OCI-LY1 (cell line): Measurements from ENCODE around the gene LRRC32.

Experiments
- H2AFZ ChIP-seq: fragments of 200-600 bp; sonication (generic), shearing (Covaris generic); 2 replicates; pipeline ENCODE4 v1.6.0; 2014; ENCODE audit warnings: antibody characterized with exemption, mild to moderate bottlenecking, low read length
- H3F3A ChIP-seq: fragments of 200-600 bp; sonication (generic), shearing (Covaris generic); 2 replicates; pipeline ENCODE4 v1.6.0; 2014; ENCODE audit warnings: mild to moderate bottlenecking, antibody characterized with exemption, low read length, moderate library complexity; ENCODE audit not compliant: insufficient read depth
- H3K27ac ChIP-seq: fragments of 200-600 bp; sonication (generic); 2 replicates; pipeline ENCODE4 v1.5.1; 2014; ENCODE audit warnings: low read length, mixed run types, mild to moderate bottlenecking, low read depth; ENCODE audit not compliant: poor library complexity, severe bottlenecking
- H3K27me3 ChIP-seq: fragments of 200-600 bp; sonication (generic); 2 replicates; pipeline ENCODE4 v1.6.0; 2014; ENCODE audit warnings: antibody characterized with exemption, mild to moderate bottlenecking, low read length, moderate library complexity; ENCODE audit not compliant: insufficient read depth
- H3K36me3 ChIP-seq: fragments of 200-600 bp; sonication (generic); 2 replicates; pipeline ENCODE4 v1.6.1; 2014; ENCODE audit warnings: mild to moderate bottlenecking, antibody characterized with exemption, low read length, moderate library complexity, mixed read lengths; ENCODE audit not compliant: insufficient read depth
- H3K4me1 ChIP-seq: fragments of 200-600 bp; sonication (generic); 2 replicates; pipeline ENCODE4 v1.5.1; 2014; ENCODE audit warnings: mild to moderate bottlenecking, low read length, moderate library complexity; ENCODE audit not compliant: insufficient read depth, severe bottlenecking
- H3K4me2 ChIP-seq: fragments of 200-600 bp; sonication (generic), shearing (Covaris generic); 2 replicates; pipeline ENCODE4 v1.6.1; 2014; ENCODE audit warnings: low read length
- H3K4me3 ChIP-seq: fragments of 200-600 bp; sonication (generic); 2 replicates; pipeline ENCODE4 v1.5.1; 2014; ENCODE audit warnings: low read length, low read depth, mild to moderate bottlenecking, mixed read lengths; ENCODE audit not compliant: poor library complexity, severe bottlenecking
- H3K79me2 ChIP-seq: fragments of 200-600 bp; shearing (Covaris generic); 2 replicates; pipeline ENCODE4 v1.6.1; 2016; ENCODE audit warnings: mixed run types, low read length, mixed read lengths; ENCODE audit not compliant: insufficient read depth
- H3K9ac ChIP-seq: fragments of 200-600 bp; sonication (generic), shearing (Covaris generic); 2 replicates; pipeline ENCODE4 v1.6.1; 2014; ENCODE audit warnings: mild to moderate bottlenecking, low read length, mixed read lengths
- H3K9me2 ChIP-seq: fragments of 200-600 bp; sonication (generic), shearing (Covaris generic); 2 replicates; pipeline ENCODE4 v1.6.1; 2014; ENCODE audit warnings: low read depth, mild to moderate bottlenecking, low read length, mixed read lengths
- H3K9me3 ChIP-seq: fragments of 200-600 bp; shearing (Covaris generic); 2 replicates; pipeline ENCODE4 v1.6.1; 2014; ENCODE audit warnings: low read length, mixed read lengths
- H4K20me1 ChIP-seq: fragments of 200-600 bp; sonication (generic), shearing (Covaris generic); 2 replicates; pipeline ENCODE4 v1.6.0; 2016; ENCODE audit warnings: mild to moderate bottlenecking, low read length; ENCODE audit not compliant: insufficient read depth
- CTCF ChIP-seq: fragments of 200-600 bp; sonication (generic), shearing (Covaris generic); IDR thresholded peaks from 2 replicates; pipeline ENCODE4 v1.5.1; 2017; ENCODE audit warnings: mild to moderate bottlenecking, antibody characterized with exemption, low read length, moderate library complexity, mixed read lengths
- EZH2 ChIP-seq: fragments of 200-600 bp; sonication (generic), shearing (Covaris generic); IDR thresholded peaks from 2 replicates; pipeline ENCODE4 v1.8.0; 2017; ENCODE audit warnings: borderline replicate concordance, mixed run types, mild to moderate bottlenecking, antibody characterized with exemption, low read length, moderate library complexity, mixed read lengths

The LRRC32 gene

DNA sequence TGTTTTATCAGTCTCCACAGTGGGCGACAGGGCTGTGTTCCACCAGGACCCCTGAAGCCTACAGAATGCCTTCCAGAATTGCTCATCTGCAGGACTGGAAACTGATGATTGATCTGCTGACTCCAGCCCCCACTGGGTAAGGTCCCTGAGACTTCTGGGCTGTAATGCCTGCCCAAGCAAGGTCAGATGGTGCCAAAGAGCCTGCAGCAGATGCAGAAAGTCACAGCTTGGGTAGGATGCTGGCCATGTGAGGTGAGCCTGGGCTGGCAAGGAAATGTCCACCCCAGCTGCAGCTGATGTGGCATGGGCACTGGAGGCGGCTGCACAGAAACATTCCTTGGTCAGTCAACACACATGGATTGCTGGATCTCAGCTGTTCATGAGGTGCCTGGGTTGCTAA is 30.9 kb downstream of the LRRC32 start:
- no peak overlapping the region for H3K4me3 ChIP-seq
- H3K27ac ChIP-seq, result no peak overlapping the region
- no peaks in the 10 kb centered on the region for H3K9me2 ChIP-seq
- H3K36me3 ChIP-seq, result no peaks in the 10 kb centered on the region
- H3K9ac ChIP-seq, result no peak overlapping the region
- H4K20me1 ChIP-seq, result no peaks in the 10 kb centered on the region
- peaks cover 7% of the 10 kb centered on the region; the same call in 1 of the 2 replicates for H3K27me3 ChIP-seq
- no peak for TF ChIP-seq CTCF
- TF ChIP-seq EZH2, result no peak
- H3K4me2 ChIP-seq, result no peak overlapping the region
- no peaks in the 10 kb centered on the region for H3K79me2 ChIP-seq
- no peaks in the 10 kb centered on the region for H3F3A ChIP-seq
- H3K9me3 ChIP-seq, result no peaks in the 10 kb centered on the region
- no peak overlapping the region for H2AFZ ChIP-seq
- peaks cover 52% of the 10 kb centered on the region for H3K4me1 ChIP-seq

DNA sequence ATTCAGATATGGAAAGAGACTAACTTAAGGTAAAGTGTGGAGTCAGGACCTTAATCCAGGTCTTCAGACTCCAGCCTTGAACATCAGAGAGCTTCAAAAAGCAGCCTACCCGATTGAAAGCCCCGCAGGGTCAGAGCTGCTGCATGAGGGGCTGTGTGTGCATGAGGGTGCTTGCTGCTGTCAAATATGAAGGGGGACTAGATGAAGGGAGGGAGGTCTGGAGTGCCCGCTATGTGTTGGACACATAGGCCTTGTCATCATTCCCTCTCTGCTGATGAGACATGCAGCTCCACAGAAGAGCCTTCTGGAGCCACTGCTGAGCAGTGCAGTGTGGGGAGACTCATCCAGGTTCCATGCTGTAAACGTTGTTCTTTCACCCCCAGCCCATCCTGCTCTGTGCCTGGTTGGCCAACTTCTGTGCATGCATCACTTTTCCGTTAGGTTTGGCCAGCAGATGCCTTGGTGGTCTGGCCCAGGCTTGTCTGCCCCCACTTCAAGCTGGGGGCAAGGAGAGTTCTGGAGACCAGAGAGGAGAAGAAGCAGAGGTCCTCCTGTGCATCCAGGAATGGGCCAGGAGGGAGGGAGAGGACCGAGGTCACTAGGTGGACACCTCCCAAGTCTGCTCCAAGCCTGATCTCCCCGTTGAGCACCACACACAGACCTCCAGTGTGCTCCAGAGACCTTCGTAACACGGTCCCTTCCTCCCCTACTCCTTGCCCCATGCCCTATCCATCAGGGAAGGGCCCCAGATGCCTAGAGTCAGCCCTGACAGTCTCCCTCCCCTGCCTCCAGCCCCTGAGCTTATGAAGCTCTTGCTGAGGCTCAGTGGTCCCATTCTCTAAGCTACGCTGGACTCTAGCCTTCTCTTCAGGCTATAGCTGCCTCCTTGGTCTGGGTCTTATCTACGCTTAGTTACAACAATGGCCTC is 32.0 kb downstream of the LRRC32 start:
- H3F3A ChIP-seq, result no peaks in the 10 kb centered on the region
- TF ChIP-seq EZH2, result no peak
- no peak for TF ChIP-seq CTCF
- no peaks in the 10 kb centered on the region for H3K79me2 ChIP-seq
- H3K4me2 ChIP-seq, result peak overlapping the region; percentile 41; the same call in 1 of the 2 replicates
- H3K36me3 ChIP-seq, result no peaks in the 10 kb centered on the region
- H3K4me3 ChIP-seq, result no peak overlapping the region
- H3K27ac ChIP-seq, result peak overlapping the region; percentile 92
- H3K9me2 ChIP-seq, result no peaks in the 10 kb centered on the region
- H3K4me1 ChIP-seq, result peaks cover 52% of the 10 kb centered on the region
- H3K27me3 ChIP-seq, result 0 out of 2 replicates have a peak, but pooled peaks cover 5% of the 10 kb centered on the region
- peak overlapping the region; percentile 33; the same call in 1 of the 2 replicates for H3K9ac ChIP-seq
- H3K9me3 ChIP-seq, result no peaks in the 10 kb centered on the region
- no peak overlapping the region for H2AFZ ChIP-seq
- no peaks in the 10 kb centered on the region for H4K20me1 ChIP-seq

DNA sequence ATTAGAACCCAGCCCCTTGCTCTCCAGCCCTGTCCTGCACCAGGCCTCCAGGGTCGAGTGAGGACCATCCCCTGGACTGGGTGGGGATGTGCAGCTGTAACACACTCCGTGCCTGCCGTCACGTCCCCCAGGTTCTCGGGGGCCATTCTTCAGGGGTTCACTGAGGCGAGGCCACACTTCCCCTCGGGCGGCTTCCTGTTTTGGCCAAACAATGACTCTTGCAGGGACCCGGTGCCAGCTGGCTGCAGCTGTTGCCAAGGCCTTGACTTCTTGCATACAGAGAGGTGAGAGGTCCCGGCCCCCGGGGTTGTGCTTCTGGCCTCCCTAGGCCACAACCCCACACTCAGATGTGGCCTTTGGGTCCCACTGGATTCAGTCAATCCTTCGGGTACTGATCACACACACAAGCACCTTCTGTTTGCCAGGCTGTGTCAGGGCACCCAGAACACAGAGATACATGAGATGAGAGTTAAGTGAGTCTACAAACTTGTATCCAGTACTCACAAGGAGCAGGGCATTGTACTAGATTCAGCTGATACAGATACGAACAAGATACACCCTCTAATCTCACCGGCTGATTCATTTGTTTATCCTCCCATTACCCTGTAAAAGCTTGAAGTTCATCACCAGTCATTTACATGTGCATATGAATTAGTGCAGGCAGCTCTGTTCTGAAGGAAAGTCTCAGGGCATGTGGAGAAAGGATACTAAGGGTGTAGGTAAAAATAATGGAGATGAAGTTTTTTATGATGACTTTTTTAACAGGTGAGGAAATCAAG is 32.9 kb downstream of the LRRC32 start:
- Histone ChIP-seq H3K4me2 (peak overlapping the region; percentile 41; the same call in 1 of the 2 replicates), H3F3A (no peaks in the 10 kb centered on the region), H2AFZ (no peak overlapping the region), H3K36me3 (no peaks in the 10 kb centered on the region), H3K9me2 (no peaks in the 10 kb centered on the region), H3K4me1 (peaks cover 48% of the 10 kb centered on the region), H4K20me1 (no peaks in the 10 kb centered on the region), H3K27ac (peak overlapping the region; percentile 92), H3K9ac (peak overlapping the region; percentile 33; the same call in 1 of the 2 replicates), H3K27me3 (0 out of 2 replicates have a peak, but pooled peaks cover 5% of the 10 kb centered on the region), H3K4me3 (peak overlapping the region; percentile 15), H3K9me3 (no peaks in the 10 kb centered on the region), H3K79me2 (no peaks in the 10 kb centered on the region)
- TF ChIP-seq CTCF, result no peak
- no peak for TF ChIP-seq EZH2
